Measurements from ENCODE around the gene FUCA1. TPM values are rescaled to one million over a fixed set of nuclear protein-coding genes. Genes with fewer than 3 reads are reported as not detected.

Gene FUCA1
- total RNA-seq, 2 donors from 2014 or later: 4.7 to 4.8 TPM

Other genes starting within 250 kb of the FUCA1 start
- 1,000 to 10,000 TPM; 1,753 to 1,861 TPM for gene RPL11, start 176.5 kb downstream of the FUCA1 start, total RNA-seq
- gene ELOA, start 124.8 kb downstream of the FUCA1 start, total RNA-seq: 10 to 100 TPM; 34.7 to 39.7 TPM
- 10 to 100 TPM; 67.8 to 80.6 TPM for gene PITHD1, start 89.9 kb downstream of the FUCA1 start, total RNA-seq
- gene LYPLA2, start 77.1 kb downstream of the FUCA1 start, total RNA-seq: 10 to 100 TPM; 52.1 to 57.1 TPM
- 1 to 10 TPM; 9.1 to 9.5 TPM for gene GALE, start 67.5 kb downstream of the FUCA1 start, total RNA-seq
- gene HMGCL, start 42.9 kb downstream of the FUCA1 start, total RNA-seq: 10 to 100 TPM; 13.4 to 16.8 TPM
- under 1 TPM; 0.13 to 0.85 TPM for gene CNR2, start 45.1 kb upstream of the FUCA1 start, total RNA-seq
- gene PNRC2, start 91.5 kb upstream of the FUCA1 start, total RNA-seq: 100 to 1,000 TPM; 121 to 149 TPM
- 100 to 1,000 TPM; 232 to 239 TPM for gene SRSF10, start 112.0 kb upstream of the FUCA1 start, total RNA-seq
- gene MYOM3, start 243.8 kb upstream of the FUCA1 start, total RNA-seq: not detected